ENCODE measurements around the gene CYBC1.

DNA sequence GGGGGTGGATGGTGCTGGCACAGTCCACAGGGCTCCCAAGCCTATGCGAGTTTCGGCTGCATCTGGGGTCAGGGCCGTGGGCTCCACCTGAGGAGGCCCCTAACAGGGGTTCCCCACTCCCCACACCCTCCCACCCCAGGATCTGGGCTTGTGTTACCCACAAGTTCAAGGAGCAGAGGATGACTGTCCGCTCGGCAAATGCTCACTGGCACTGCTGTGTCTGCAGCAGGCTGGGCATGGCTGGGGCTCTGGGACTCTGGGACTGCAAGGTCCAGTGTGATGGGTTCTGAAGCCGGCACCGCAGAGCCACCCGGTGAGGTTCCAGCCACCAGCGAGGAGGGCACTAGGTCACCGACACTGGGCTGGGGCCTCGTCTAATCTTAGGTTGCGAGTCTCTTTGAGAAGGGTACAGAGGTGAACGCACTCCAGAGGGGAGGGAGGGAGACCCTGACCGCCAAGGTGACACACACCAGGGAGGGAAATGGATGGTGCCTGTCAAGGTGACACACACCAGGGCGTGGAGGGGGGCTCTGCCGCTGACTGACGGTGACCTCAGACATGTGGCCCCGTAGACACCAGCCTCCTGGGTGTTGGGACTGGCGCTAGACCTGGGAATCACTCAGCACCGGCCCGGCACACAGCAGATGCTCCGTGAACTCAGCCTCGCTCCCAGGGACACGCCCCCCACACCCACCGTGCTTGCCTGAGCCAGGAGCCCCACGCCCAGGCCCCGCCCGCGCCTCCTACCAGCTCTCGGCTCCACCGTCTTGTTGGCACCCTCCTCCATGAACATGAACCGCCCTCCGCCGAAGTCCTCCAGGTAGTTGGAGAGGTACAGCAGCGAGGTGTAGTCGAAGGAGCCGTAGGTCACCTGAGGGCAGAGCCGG is 52.9 kb downstream of the CYBC1 start:
- no peak for TF ChIP-seq FOXK1 (CRISPR knock-in tag; IDR thresholded peaks at IDR 0.05)
- TF ChIP-seq ESRRA (CRISPR knock-in tag; IDR thresholded peaks at IDR 0.05; ENCODE audit: borderline replicate concordance): no peak
- no peak for TF ChIP-seq CTCF (IDR thresholded peaks at IDR 0.05)
- no peak for TF ChIP-seq ZNF396 (CRISPR knock-in tag; IDR thresholded peaks at IDR 0.05; ENCODE audit: borderline replicate concordance)
- TF ChIP-seq ZNF416 (CRISPR knock-in tag; IDR thresholded peaks at IDR 0.05): no peak
- no peak for TF ChIP-seq MAX (CRISPR knock-in tag; IDR thresholded peaks at IDR 0.05)
- TF ChIP-seq, protein P1, sequence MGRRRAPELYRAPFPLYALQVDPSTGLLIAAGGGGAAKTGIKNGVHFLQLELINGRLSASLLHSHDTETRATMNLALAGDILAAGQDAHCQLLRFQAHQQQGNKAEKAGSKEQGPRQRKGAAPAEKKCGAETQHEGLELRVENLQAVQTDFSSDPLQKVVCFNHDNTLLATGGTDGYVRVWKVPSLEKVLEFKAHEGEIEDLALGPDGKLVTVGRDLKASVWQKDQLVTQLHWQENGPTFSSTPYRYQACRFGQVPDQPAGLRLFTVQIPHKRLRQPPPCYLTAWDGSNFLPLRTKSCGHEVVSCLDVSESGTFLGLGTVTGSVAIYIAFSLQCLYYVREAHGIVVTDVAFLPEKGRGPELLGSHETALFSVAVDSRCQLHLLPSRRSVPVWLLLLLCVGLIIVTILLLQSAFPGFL (CRISPR knock-in tag; IDR thresholded peaks at IDR 0.05; ENCODE audit: borderline replicate concordance): no peak
- TF ChIP-seq HMGA2 (CRISPR knock-in tag; IDR thresholded peaks at IDR 0.05): no peak
- TF ChIP-seq, protein P2, sequence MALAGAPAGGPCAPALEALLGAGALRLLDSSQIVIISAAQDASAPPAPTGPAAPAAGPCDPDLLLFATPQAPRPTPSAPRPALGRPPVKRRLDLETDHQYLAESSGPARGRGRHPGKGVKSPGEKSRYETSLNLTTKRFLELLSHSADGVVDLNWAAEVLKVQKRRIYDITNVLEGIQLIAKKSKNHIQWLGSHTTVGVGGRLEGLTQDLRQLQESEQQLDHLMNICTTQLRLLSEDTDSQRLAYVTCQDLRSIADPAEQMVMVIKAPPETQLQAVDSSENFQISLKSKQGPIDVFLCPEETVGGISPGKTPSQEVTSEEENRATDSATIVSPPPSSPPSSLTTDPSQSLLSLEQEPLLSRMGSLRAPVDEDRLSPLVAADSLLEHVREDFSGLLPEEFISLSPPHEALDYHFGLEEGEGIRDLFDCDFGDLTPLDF (CRISPR knock-in tag; IDR thresholded peaks at IDR 0.05): no peak
- TF ChIP-seq CREB1 (CRISPR knock-in tag; IDR thresholded peaks at IDR 0.05): no peak
- no peak for TF ChIP-seq ELF4 (CRISPR knock-in tag; IDR thresholded peaks at IDR 0.05; ENCODE audit: low read depth)
- TF ChIP-seq, protein P3, sequence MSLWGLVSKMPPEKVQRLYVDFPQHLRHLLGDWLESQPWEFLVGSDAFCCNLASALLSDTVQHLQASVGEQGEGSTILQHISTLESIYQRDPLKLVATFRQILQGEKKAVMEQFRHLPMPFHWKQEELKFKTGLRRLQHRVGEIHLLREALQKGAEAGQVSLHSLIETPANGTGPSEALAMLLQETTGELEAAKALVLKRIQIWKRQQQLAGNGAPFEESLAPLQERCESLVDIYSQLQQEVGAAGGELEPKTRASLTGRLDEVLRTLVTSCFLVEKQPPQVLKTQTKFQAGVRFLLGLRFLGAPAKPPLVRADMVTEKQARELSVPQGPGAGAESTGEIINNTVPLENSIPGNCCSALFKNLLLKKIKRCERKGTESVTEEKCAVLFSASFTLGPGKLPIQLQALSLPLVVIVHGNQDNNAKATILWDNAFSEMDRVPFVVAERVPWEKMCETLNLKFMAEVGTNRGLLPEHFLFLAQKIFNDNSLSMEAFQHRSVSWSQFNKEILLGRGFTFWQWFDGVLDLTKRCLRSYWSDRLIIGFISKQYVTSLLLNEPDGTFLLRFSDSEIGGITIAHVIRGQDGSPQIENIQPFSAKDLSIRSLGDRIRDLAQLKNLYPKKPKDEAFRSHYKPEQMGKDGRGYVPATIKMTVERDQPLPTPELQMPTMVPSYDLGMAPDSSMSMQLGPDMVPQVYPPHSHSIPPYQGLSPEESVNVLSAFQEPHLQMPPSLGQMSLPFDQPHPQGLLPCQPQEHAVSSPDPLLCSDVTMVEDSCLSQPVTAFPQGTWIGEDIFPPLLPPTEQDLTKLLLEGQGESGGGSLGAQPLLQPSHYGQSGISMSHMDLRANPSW (CRISPR knock-in tag; conservative IDR thresholded peaks at IDR 0.05; ENCODE audit: low read depth): no peak

Data from WTC11 (cell line).